Measurements from ENCODE around the gene ANKRD12. TPM values are rescaled to one million over a fixed set of nuclear protein-coding genes. Genes with fewer than 3 reads are reported as not detected.

The ANKRD12 gene
- total and polyA plus RNA-seq, 10 of the 15 experiments (the other 5 are each of a cell fraction or from before 2014, with no cell fraction given): 5.9 to 45.7 (median 20.2) TPM

- in situ Hi-C loops (cut with MboI): no loop called here
- ChIA-PET RAD21 (ENCODE audit: unreplicated experiment) (no interaction called here), SMC1A (ENCODE audit: uncharacterized antibody, unreplicated experiment) (interaction anchor here (1.1 to 2.7 kb wide), 2 partner anchors 13 to 37 kb away, joined by 5 to 6 read pairs; no protein-coding TSS in a partner anchor), POLR2A (interaction anchor here (0.6 kb wide), 1 partner anchor 396 kb away, joined by 3 read pairs; no protein-coding TSS in a partner anchor), CTCF (interaction anchor here (0.8 kb wide), 1 partner anchor 24 kb away, joined by 3 read pairs; no protein-coding TSS in a partner anchor)
- Histone ChIP-seq H3K27me3 (replicated peaks in 1 of 2; ENCODE audit: control insufficient read depth in 2 of 2, insufficient read depth in 2 of 2, low read length in 1 of 2) (no peaks in the 10 kb centered on the region), H3K27ac (ENCODE audit: control insufficient read depth, insufficient read depth) (no peak overlapping the region), H4K20me1 (ENCODE audit: control insufficient read depth, insufficient read depth) (no peaks in the 10 kb centered on the region), H3K9ac (ENCODE audit: control insufficient read depth, insufficient read depth, low read length) (no peak overlapping the region), H3K9me3 (replicated peaks; ENCODE audit: control insufficient read depth, insufficient read depth, low read length) (peaks cover 5% of the 10 kb centered on the region), H3K4me1 (ENCODE audit: control insufficient read depth, insufficient read depth, low read length) (peaks cover 10% of the 10 kb centered on the region), H3K79me2 (ENCODE audit: control insufficient read depth, insufficient read depth, low read length) (peaks cover 65% of the 10 kb centered on the region), H2AFZ (ENCODE audit: control insufficient read depth, low read depth, low read length) (no peak overlapping the region), H3K4me3 (no peak overlapping the region), H3K4me2 (ENCODE audit: control insufficient read depth, insufficient read depth) (no peak overlapping the region), H3K36me3 (ENCODE audit: control insufficient read depth in 2 of 2, insufficient read depth in 2 of 2, low read length in 1 of 2) (peaks cover 0 to 9% of the 10 kb centered on the region in 2 experiments; a peak in 2 of 4 replicates)
- no peak for TF ChIP-seq NFYA (IDR thresholded peaks at IDR 0.05; ENCODE audit: borderline replicate concordance, low read depth, low read length)
- TF ChIP-seq CHD4 (IDR thresholded peaks at IDR 0.05): no peak
- TF ChIP-seq, protein P1, sequence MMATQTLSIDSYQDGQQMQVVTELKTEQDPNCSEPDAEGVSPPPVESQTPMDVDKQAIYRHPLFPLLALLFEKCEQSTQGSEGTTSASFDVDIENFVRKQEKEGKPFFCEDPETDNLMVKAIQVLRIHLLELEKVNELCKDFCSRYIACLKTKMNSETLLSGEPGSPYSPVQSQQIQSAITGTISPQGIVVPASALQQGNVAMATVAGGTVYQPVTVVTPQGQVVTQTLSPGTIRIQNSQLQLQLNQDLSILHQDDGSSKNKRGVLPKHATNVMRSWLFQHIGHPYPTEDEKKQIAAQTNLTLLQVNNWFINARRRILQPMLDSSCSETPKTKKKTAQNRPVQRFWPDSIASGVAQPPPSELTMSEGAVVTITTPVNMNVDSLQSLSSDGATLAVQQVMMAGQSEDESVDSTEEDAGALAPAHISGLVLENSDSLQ (IDR thresholded peaks at IDR 0.05): no peak
- no peak for TF ChIP-seq MXI1 (IDR thresholded peaks at IDR 0.05; ENCODE audit: low read depth, low read length)
- no TSS peak for BruUV-seq (replicated peaks)
- intact Hi-C loops (cut with micrococcal nuclease; ENCODE audit: unreplicated experiment): no loop called here
- WGBS (ENCODE audit: insufficient coverage, insufficient replicate concordance, low lambda C conversion rate, missing lambda C conversion rate): 88% methylated on average over 4 of the region's 4 CpGs
- DNase-seq (ENCODE audit: low read depth, low spot score): no peak
- no peak for FAIRE-seq
- no peak for ATAC-seq
Measured at GRCh38 chr18:9177466-9177865, 40.9 kb downstream of the ANKRD12 start.

DNA sequence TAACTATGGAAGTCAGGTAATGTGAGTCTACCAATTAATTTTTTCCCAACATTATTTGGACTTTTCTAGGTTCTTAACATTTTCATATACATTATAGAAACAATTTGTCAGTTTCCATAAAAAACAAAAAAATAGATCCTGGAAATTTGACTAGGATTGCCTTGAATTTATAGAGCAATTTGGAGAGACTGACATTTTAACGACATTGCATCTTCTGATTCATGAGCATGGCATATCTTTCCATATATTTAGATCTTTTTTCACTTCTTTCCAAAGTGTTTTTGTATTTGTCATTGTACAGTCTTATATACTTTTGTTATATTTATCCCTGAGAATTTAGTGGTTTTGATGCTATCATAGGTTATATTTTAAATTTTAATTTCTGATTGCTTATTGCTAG lies 42.0 kb downstream of the ANKRD12 start:
- H3K36me3 ChIP-seq (ENCODE audit: control insufficient read depth in 2 of 2, insufficient read depth in 2 of 2, low read length in 1 of 2): peaks cover 0 to 13% of the 10 kb centered on the region in 2 experiments; a peak in 2 of 4 replicates
- H3K9me3 ChIP-seq (replicated peaks; ENCODE audit: control insufficient read depth, insufficient read depth, low read length): peaks cover 5% of the 10 kb centered on the region
- no peak overlapping the region for H3K27ac ChIP-seq (ENCODE audit: control insufficient read depth, insufficient read depth)
- BruUV-seq (replicated peaks): no TSS peak
- FAIRE-seq: no peak
- peaks cover 7% of the 10 kb centered on the region for H3K4me1 ChIP-seq (ENCODE audit: control insufficient read depth, insufficient read depth, low read length)
- H2AFZ ChIP-seq (ENCODE audit: control insufficient read depth, low read depth, low read length): no peak overlapping the region
- H3K9ac ChIP-seq (ENCODE audit: control insufficient read depth, insufficient read depth, low read length): no peak overlapping the region
- WGBS (ENCODE audit: insufficient coverage, insufficient replicate concordance, low lambda C conversion rate, missing lambda C conversion rate): 100% methylated on average over 1 of the region's 1 CpG
- CTCF ChIA-PET: interaction anchor here (1.3 kb wide), 1 partner anchor 17 kb away, joined by 5 read pairs; no protein-coding TSS in a partner anchor
- in situ Hi-C loops (cut with MboI) (no loop called here), intact Hi-C loops (cut with micrococcal nuclease; ENCODE audit: unreplicated experiment) (no loop called here)
- RAD21 ChIA-PET (ENCODE audit: unreplicated experiment): no interaction called here
- no peaks in the 10 kb centered on the region for H4K20me1 ChIP-seq (ENCODE audit: control insufficient read depth, insufficient read depth)
- no peak overlapping the region for H3K4me3 ChIP-seq
- peaks cover 56% of the 10 kb centered on the region for H3K79me2 ChIP-seq (ENCODE audit: control insufficient read depth, insufficient read depth, low read length)
- H3K27me3 ChIP-seq (replicated peaks in 1 of 2; ENCODE audit: control insufficient read depth in 2 of 2, insufficient read depth in 2 of 2, low read length in 1 of 2): no peaks in the 10 kb centered on the region
- no peak overlapping the region for H3K4me2 ChIP-seq (ENCODE audit: control insufficient read depth, insufficient read depth)
- POLR2A ChIA-PET: no interaction called here
- no peak for DNase-seq (ENCODE audit: low read depth, low spot score)
- SMC1A ChIA-PET (ENCODE audit: uncharacterized antibody, unreplicated experiment): no interaction called here
- no peak for ATAC-seq
- TF ChIP-seq, protein P2, sequence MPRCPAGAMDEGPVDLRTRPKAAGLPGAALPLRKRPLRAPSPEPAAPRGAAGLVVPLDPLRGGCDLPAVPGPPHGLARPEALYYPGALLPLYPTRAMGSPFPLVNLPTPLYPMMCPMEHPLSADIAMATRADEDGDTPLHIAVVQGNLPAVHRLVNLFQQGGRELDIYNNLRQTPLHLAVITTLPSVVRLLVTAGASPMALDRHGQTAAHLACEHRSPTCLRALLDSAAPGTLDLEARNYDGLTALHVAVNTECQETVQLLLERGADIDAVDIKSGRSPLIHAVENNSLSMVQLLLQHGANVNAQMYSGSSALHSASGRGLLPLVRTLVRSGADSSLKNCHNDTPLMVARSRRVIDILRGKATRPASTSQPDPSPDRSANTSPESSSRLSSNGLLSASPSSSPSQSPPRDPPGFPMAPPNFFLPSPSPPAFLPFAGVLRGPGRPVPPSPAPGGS (IDR thresholded peaks at IDR 0.05; ENCODE audit: borderline replicate concordance, insufficient read depth, low read depth, low read length, poor library complexity, severe bottlenecking): no peak
- TF ChIP-seq PML (IDR thresholded peaks at IDR 0.05; ENCODE audit: low read length) (no peak), TCF12 (IDR thresholded peaks at IDR 0.05; ENCODE audit: low read depth, low read length) (no peak), TCF3 (IDR thresholded peaks at IDR 0.05; ENCODE audit: borderline replicate concordance, insufficient read depth, low read depth, low read length) (no peak), CBFB (IDR thresholded peaks at IDR 0.05; ENCODE audit: low read depth) (no peak), KLF5 (IDR thresholded peaks at IDR 0.05; ENCODE audit: partially characterized antibody) (no peak), ZBTB33 (IDR thresholded peaks at IDR 0.05) (no peak), ZNF384 (IDR thresholded peaks at IDR 0.05; ENCODE audit: borderline replicate concordance, low read depth, low read length) (no peak), RB1 (IDR thresholded peaks at IDR 0.05; ENCODE audit: borderline replicate concordance) (no peak), ZNF24 (IDR thresholded peaks at IDR 0.05) (no peak)

Data from GM12878 (cell line).